Colon (tissue), 2 donors: ENCODE measurements around the gene BRMS1.

Experiments
- FAIRE-seq: peaks from 2 replicates; lab custom pipeline; 2012; peaks lifted over from hg19 to GRCh38; lab: Jason Lieb, UNC
- donor health status: control.
- donor health status: control.

BRMS1 gene

DNA sequence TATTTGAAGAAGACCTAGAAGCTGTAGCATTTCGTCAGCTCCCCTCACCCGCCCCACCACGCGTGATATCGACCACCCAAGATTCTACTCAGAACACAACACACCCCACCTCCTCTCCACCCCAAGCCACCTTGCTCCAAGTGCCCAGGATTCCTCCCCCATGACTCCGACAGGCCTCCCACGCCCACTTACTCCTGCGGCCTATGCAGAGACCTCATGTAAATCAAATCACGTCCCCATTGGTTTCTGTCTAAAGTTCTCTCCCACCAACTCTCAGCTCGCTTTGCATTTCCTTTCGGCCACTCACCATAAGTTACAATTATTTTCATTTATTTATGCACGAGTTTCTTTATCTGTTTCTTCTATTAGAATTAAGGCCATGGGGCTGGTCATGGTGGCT, 42.2 kb downstream of the BRMS1 start:
- FAIRE-seq = no peak

DNA sequence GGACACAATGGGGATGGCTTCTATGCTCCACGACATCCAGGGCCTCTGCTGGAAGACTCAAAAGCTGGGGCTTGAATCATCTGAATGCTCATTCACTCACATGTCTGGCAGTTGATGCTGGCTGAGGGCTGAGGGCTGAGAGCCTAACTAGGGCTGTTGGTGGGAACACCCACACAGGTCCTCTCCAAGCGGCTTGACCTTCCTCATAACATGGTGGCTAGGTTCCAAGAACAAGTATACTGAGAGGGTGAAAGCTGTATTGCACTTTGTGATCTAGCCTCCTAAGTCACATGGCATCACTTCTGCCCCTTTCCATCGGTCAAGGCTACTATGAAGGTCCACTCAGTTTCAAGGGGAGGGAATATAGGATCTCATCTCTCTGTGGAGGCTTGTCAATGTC, 45.7 kb downstream of the BRMS1 start:
- no peak for FAIRE-seq

DNA sequence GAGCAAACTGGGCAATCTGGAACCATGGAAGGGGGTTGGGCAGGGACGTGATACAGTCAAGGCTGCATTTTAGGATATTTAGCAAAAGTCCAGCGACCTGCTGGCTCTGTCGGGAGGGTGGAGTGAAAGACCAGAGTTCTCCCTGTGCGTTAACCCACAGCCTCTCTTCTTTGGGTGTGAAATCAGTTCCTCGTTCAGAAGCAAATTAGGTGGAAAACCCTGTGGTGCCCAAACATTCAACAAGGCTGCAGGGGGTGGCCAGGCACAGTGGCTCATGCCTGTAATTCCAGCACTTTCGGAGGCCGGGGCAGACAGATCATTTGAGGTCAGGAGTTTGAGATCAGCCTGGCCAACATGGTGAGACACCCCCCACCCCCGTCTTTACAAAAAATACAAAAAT, 47.3 kb downstream of the BRMS1 start:
- FAIRE-seq = no peak

DNA sequence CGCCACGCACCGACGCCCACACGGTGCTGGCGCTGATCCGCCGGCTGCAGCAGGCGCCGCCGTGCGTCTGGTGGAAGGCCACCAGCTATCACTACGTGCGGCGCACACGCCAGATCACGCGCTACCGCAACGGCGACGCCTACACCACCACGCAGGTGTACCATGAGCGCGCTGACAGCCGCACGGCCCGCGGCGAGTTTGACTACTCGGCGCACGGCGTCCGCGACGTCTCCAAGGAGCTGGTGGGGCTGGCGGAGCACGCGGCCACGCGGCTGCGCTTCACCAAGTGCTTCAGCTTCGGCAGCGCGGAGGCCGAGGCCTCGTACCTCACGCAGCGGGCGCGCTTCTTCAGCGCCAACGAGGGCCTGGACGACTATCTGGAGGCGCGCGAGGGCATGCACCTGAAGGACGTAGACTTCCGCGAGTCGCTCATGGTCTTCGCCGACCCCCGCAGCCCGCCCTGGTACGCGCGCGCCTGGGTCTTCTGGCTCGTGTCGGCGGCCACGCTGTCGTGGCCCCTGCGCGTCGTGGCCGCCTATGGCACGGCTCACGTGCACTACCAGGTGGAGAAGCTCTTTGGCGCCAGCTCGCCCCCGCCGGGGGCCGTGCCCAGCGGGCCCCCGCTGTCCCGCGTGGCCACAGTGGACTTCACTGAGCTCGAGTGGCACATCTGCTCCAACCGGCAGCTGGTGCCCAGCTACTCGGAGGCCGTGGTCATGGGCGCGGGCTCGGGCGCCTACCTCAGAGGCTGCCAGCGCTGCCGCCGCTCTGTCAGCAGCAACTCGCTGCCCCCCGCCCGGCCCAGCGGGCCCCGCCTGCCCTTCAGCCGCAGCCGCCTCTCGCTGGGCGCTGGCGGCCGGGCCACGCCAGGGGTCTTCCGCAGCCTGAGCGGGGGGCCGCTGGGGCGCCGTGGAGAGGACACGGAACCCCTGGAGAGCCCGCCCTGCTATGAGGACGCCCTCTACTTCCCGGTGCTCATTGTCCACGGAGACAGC, 50.0 kb downstream of the BRMS1 start:
- no peak for FAIRE-seq

DNA sequence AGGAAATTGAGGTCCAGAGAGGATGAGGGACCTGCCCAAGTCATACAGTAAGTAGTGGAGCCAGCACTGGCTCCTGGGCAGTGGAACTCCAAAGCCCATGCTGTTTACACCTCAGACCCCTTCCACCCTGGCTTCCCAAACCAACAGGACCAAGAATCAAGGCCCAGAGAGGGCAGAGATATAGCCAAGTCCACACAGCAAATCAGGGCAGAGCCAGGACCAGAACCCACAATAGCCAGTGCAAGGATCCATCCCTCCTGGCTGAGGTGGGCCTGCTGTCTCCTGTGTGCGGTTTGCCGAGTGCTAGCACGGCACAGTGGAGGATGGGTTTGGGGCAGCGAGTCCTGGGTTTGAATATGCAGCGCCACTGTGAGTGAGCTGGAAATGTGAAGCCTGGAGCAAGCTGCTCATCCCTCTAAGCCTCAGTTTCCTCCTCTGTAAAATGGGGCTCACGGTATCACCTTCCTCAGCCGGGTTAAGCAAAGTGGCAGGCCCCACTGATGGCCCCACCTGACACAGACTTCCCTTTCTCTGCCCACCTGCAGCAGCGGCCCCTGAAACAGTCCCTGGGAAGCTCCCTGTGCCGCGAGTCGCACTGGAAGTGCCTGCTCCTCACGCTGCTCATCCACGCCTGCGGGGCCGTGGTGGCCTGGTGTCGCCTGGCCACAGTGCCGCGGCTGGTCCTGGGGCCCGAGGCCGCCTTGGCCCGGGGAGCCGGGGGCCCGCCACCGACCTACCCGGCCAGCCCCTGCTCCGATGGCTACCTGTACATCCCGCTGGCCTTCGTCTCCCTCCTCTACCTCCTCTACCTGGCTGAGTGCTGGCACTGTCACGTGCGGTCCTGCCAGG, 50.9 kb downstream of the BRMS1 start:
- FAIRE-seq = no peak

DNA sequence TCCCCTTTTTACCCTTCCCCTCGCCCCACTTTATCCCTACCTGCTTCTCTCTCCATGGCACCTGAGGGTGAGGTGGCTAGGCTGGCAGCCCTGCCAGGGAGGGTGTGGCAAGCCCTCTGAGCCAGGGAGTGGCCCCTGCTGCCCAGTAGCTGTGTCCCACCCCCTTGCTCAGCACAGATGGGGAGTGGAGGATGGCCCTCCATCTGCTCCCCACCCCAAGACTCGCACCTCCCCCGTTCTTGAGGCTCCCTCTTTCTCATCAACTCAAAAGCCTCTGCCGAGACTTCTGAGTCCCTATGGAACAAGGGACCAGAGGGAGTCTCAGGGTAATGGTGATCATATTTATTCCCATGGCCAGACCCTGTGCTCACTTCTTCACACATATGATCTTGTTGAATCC, 51.6 kb downstream of the BRMS1 start:
- no peak for FAIRE-seq

DNA sequence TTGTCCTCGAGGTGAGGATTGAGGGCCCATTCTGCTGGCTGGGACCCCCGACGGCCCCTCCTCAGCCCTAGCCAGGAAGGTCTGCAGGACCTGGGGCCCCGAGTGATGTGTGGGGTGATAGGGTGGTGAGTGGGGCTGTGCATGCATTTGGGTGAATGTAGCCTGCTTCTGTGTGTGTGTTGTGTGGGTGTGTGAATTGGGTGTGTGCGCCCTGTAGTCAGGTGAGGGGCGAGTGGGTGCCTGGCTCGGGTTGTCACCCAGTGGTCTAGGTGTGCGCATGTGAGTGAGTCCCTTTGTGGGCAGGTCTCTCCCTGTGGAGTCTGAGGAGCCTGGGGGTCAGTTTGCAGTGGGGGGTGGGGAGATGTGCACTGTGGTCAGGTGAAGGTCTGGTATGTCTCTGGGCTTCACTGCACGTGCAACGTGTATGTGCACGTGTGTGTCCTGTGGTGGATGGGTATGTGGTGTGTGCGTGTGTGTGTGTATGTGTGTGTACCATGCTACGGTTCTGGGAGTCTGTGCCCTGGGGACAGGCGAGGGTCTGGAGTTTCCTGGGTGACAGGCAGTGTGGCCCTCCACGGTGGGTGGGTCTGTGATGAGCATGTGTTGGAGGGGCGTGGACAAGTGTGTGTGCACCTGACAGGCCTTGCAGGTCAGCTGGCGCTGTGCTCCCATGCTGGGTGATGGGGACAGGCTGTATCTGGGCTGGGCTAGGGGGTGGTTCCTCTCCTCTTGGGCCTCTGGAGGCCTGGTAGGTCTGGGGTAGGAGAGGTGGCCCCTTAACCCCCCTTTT, 52.2 kb downstream of the BRMS1 start:
- no peak for FAIRE-seq

DNA sequence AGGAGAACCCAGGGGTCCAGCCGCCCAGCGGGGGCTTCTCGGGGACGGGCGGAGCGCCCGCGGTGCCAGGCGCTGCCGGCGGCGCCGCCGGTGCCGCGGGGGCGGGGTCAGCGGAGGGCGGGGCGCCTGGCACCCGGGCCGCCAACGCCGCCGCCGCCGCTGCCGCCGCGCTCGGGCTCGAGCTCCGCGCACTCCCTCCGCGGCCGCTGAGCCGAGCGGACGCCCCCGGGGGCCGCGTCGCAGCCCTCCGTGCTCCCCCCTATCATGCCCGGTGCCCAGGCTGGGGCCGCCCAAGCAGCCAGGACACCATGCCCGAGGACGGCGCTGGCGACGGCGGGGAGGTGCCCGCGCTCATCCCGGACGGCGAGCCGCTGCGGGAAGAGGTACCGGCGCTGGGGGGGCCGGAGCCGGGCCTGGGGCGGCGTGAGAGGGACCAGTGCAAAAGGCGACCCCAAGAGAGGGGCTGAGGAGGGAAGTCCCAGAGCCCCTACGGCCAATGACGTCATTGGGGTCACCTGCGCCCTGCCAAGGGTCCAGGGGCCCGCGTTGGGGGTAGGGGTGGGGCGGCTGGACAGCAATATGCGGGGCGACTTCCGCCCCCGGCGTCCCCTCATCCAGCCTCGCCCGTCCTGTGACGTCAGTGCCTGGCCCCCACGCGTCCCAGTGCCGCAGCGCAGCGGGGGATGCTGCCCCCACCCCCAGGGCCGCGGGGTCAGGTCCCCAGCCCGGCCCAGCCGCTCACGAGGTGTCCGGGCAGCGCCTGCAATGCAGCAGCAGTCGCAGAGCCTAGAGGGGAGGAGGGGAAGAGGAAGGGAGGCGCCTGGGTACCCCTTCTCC, 53.0 kb downstream of the BRMS1 start, which contains the start of gene TMEM151A:
Gene TMEM151A, plus strand, starts transcription at position 189 of the 837 bp plus-strand sequence. Its CDS starts 120 bp downstream, at position 309.
- no peak for FAIRE-seq

DNA sequence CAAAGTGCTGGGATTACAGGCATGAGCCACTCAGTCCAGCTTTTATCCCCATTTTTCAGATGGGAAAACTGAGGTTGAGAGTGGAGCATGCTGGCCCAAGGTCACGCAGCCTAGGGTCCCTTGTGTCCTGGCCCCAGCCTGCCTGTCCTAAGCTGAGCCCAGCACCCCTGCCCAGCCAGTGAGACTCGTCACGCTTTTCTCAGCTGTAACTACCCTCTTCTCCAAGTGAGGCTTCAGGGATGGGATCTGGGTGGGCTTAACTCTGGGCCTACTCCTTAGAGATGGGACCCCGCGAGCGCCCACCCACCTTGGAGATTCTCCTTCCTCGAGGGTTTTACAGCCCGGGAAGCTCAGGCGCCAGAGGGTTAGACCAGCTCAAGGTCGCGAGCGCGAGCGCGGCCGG, 53.6 kb downstream of the BRMS1 start:
- no peak for FAIRE-seq

DNA sequence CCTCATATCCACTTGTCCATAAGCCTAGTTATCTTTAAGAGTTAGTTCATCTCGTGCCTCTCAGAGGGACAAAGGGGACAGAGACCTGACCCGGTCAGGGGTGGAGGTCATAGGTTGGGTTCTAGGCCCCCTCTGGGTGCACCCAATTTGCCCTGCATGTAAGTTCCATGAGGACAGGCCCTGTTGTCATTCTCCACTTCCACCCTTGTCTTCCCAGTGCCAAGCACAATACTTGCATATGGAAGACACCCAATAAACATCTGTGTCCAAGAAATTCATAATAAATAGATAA, 54.6 kb downstream of the BRMS1 start:
- no peak for FAIRE-seq

DNA sequence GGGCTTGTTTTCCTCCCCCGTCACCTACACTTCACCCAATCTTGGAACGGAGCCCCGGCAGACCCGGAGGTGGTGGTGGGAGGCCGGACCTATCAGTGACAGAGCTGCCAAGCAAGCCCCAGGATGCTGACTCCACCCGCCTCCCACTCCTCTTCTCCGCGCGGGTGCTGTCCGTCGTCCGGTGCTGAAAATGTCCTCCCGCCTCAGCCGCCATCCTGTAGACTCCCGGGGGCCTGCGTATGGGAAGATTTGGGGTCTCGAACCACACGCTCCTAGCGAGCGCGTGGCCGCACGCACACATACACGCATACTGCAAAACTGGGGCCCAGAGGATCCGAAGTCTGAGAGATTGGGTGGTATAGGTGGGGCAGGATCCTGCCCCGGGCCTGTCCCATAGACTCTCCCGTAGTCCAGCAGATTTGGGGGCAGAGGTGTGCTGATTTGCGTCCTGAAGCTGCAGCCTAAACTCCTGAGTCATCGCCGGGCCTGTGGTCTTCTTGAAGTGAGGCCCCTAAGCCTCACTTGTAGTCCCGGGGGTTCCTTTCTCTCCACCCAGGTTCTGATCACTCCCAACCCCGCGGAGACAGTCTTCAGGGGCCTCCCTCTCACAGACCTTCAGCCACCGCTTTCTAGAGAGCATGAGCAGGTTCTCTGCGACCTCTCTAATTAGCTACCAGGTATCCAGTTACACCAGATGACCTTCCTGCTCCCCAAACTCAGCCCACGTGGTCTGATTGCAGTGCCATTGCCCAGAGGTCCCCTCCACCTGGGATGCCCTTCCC, 55.2 kb downstream of the BRMS1 start:
- FAIRE-seq = no peak

DNA sequence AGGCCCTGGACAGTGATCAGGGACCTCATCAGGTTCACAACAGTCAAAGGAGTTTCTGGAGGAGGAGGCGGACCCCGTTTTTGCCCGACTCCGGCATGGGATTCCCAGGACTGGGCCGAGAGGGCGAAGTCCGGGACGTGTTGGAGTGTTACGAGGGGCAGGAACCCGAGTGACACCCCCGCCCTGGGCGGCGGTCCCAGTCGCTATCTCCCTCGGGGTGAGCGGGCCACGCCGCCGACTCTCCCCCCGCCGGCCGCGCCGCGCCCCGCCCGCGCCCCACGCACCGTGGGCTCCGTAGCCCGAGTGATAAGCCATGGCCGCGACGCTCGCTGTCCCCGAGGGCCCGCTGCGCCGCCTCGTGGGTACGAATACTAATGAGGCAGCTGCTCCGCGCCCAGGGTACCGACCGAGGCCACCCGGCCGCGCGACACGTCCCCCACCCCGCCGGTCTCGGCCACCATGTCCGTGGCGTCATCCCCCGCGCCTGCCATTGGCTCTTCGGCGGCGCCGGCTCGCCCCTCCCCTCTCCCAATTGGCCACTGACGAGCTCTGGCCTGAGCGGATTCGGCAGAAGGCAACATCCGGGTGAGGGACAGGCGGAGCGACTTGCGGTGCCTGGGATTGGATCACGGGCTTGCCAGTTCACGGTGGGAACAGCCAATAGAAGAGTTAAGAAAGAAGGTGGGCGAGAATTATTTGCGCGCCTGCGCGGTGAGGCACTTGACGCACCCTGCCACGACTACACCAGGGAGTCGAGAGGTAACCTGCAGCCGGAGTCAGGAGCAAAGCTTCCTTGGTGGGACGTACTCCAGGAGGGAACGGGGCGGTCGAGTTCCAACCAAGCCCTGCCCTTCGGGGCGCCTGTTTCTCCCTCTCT, 56.0 kb downstream of the BRMS1 start, which contains the start of gene YIF1A:
Gene YIF1A, minus strand, starts transcription at position 473 of the 877 bp plus-strand sequence. Its CDS starts 158 bp downstream, at position 315.
- peak; percentile 73 for FAIRE-seq

DNA sequence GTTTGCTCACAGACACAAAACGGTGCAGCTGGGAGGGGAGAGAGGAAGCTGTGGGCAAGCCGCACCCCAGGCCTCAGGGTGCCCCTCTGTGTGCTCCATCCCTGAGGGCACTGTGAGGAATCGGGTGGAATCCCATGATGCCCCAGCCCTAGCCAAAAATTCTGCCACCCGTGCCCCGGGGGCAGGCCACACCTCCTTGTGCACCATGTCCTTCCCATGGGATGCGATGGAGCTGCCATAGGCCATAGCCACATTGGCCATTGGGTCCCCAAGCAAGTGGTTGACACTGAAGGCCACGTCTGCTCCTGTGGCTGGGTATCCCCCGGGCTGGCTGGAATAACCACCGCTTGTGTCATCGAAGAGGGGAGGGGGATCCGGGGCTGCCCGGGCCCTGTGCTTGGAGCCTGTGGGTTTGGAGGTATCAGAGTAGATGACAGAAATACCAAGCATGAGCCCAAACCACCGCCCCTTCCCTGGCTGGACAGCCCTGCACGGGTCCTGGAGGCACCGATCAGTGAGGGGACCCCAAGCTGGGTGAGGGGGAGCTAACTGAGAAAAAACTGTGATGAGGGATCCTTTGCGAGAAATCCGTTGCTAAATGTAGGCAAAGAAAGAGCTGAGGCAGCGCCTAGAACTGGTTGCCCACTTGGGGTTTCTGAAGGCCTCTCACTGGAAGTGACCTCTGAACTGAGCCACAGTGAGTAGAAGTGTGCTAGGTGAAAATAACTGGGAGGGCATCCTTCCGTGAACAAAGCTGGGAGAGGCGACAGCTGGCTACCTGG, 56.8 kb downstream of the BRMS1 start:
- FAIRE-seq = no peak
